Measurements from ENCODE around the gene CLDND2.

Gene CLDND2

GRCh38 chr19:51354103-51354741 is 14.6 kb downstream of the CLDND2 start:
- DNase-seq: no peak

GRCh38 chr19:51352783-51353360 is 15.9 kb downstream of the CLDND2 start:
- DNase-seq: no peak

GRCh38 chr19:51351266-51351990 is 17.4 kb downstream of the CLDND2 start:
- DNase-seq: no peak

- no peak for DNase-seq
Measured at GRCh38 chr19:51347209-51347928, 21.4 kb downstream of the CLDND2 start.

GRCh38 chr19:51346742-51347141 is 22.1 kb downstream of the CLDND2 start:
- DNase-seq: no peak

- no peak for DNase-seq
Measured at GRCh38 chr19:51345076-51345620, 23.7 kb downstream of the CLDND2 start.

GRCh38 chr19:51342631-51343569 is 25.9 kb downstream of the CLDND2 start:
- DNase-seq: no peak

GRCh38 chr19:51341976-51342580 is 26.7 kb downstream of the CLDND2 start, which contains the start of gene VSIG10L:
Gene VSIG10L, minus strand, starts transcription at chr19:51342139. Its CDS starts 15 bp downstream, at chr19:51342124.
- no peak for DNase-seq

GRCh38 chr19:51341066-51341465 is 27.7 kb downstream of the CLDND2 start:
- no peak for DNase-seq

- peak; percentile 58 to 97 for DNase-seq
Measured at GRCh38 chr19:51339687-51340656, 28.8 kb downstream of the CLDND2 start.

- no peak for DNase-seq
Measured at GRCh38 chr19:51339313-51339686, 29.5 kb downstream of the CLDND2 start.

GRCh38 chr19:51338563-51339312 is 30.1 kb downstream of the CLDND2 start:
- DNase-seq: peak; percentile 19 to 92

- no peak for DNase-seq
Measured at GRCh38 chr19:51337861-51338562, 30.8 kb downstream of the CLDND2 start.

GRCh38 chr19:51337141-51337860 is 31.5 kb downstream of the CLDND2 start:
- DNase-seq: no peak

GRCh38 chr19:51333836-51334460 is 34.9 kb downstream of the CLDND2 start:
- no peak for DNase-seq

GRCh38 chr19:51331716-51332115 is 37.1 kb downstream of the CLDND2 start:
- DNase-seq: no peak

- no peak for DNase-seq
Measured at GRCh38 chr19:51331193-51331592, 37.6 kb downstream of the CLDND2 start.

- no peak for DNase-seq
Measured at GRCh38 chr19:51330366-51330765, 38.4 kb downstream of the CLDND2 start.

Measured in bone marrow (tissue), 2 donors.